Vagina (tissue), 2 donors: Measurements from ENCODE around the gene TRAPPC1.

ENCODE experiments used
- CTCF ChIP-seq, 3 experiments: fragments of 450-650 bp in 2 of 3; fragments of 200-600 bp in 1 of 3; sonication (generic) in 1 of 3; IDR thresholded peaks; one replicate each; pipeline ENCODE4 v1.5.1; 2017 to 2019; ENCODE audit warnings: antibody characterized with exemption in 3 of 3, mild to moderate bottlenecking in 2 of 3, moderate library complexity in 2 of 3
- POLR2A ChIP-seq, 2 donors: fragments of 450-650 bp; IDR thresholded peaks; one replicate each; pipeline ENCODE4 v1.6.1; 2017; ENCODE audit warnings: antibody characterized with exemption in 2 of 2, mild to moderate bottlenecking in 2 of 2, moderate library complexity in 2 of 2

- TF ChIP-seq CTCF (IDR thresholded peaks at IDR 0.05) (no peak), POLR2A (IDR thresholded peaks at IDR 0.05) (no peak)
These were observed 49.1 kb downstream of the TRAPPC1 start for GRCh38 chr17:7882629-7883028.
